GM23248 (cell line): Measurements from ENCODE around the gene GSDME.

Experiments
- EZH2 ChIP-seq: fragments of 200-600 bp; sonication (generic); IDR thresholded peaks from 2 replicates; pipeline ENCODE4 v1.6.1; 2018; ENCODE audit warnings: antibody characterized with exemption, mild to moderate bottlenecking; ENCODE audit not compliant: insufficient read depth, poor library complexity, severe bottlenecking
- EZH2phosphoT487 ChIP-seq: fragments of 200-600 bp; sonication (generic); IDR thresholded peaks from 2 replicates; pipeline ENCODE4 v1.6.1; 2018; ENCODE audit warnings: antibody characterized with exemption, moderate library complexity, mild to moderate bottlenecking, low read depth; ENCODE audit not compliant: insufficient read depth

DNA sequence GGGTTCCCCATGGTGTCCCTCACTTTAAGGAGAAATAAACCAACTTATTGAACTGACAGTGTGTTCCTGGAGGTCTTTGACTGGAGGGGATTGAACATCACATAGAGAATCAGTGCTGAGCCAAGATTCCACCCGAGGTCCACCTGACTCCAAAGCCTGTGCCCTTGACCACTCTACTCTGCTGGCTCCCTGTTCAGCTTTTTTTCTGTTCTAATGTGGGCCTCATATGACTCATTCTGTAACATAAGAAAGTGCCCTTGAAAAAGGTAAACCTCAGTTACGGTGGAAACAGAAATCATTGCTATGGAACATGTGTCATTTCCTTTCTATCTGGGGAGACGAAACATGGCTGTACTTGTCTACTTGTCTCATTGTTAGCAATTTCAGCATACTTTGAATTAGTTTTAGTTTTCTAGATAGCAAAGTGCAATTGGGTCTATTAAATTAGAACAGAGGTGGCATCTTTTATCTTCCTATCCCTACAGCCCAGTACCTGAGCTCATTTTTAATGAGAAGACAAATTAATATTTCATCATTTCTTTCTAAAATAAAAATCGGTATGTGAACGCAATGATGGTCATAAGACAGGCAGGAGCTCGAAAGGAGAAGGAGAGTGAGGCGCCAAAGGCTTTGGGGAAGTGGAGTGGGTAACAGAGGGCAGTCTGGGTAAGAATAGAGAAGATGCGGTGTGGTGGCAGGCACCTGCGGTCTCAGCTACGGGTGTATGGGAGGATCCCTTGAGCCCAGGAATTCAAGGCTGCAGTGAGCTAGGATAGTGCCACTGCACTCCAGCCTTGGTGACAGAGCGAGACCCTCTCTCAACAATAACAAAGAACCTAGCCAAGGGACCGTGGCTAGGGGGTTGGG is 1.5 kb downstream of the GSDME start:
- no peak for TF ChIP-seq EZH2
- TF ChIP-seq EZH2phosphoT487, result no peak
